ENCODE results near the gene TMEM98.

- TF ChIP-seq CTCF (optimal IDR thresholded peaks at IDR 0.05 in 1 of 3, IDR thresholded peaks at IDR 0.05 in 1 of 3, conservative IDR thresholded peaks at IDR 0.05 in 1 of 3; ENCODE audit: extremely low read depth in 1 of 3, insufficient read depth in 2 of 3, low read length in 3 of 3) (peak in 1 of 3 experiments; percentile 15), EZH2 (IDR thresholded peaks at IDR 0.05; ENCODE audit: low read length) (no peak)
Measured at GRCh38 chr17:32912218-32912897, 15.6 kb upstream of the TMEM98 start.
